HG03139 (cell line): ENCODE data around the gene CNOT6L.
A peak's percentile ranks its signal among the peaks of the same experiment; 100 is the strongest.
"Not testable (repeated sequence)": the region's sequence is repeated elsewhere in the genome, so short reads cannot be mapped to it uniquely, and the experiment has no call there.

Experiments
- ATAC-seq: cut with Tn5 transposase; IDR thresholded peaks from one replicate; pipeline ENCODE4 v1.9.1; 2021; ENCODE audit not compliant: unreplicated experiment

CNOT6L gene

DNA sequence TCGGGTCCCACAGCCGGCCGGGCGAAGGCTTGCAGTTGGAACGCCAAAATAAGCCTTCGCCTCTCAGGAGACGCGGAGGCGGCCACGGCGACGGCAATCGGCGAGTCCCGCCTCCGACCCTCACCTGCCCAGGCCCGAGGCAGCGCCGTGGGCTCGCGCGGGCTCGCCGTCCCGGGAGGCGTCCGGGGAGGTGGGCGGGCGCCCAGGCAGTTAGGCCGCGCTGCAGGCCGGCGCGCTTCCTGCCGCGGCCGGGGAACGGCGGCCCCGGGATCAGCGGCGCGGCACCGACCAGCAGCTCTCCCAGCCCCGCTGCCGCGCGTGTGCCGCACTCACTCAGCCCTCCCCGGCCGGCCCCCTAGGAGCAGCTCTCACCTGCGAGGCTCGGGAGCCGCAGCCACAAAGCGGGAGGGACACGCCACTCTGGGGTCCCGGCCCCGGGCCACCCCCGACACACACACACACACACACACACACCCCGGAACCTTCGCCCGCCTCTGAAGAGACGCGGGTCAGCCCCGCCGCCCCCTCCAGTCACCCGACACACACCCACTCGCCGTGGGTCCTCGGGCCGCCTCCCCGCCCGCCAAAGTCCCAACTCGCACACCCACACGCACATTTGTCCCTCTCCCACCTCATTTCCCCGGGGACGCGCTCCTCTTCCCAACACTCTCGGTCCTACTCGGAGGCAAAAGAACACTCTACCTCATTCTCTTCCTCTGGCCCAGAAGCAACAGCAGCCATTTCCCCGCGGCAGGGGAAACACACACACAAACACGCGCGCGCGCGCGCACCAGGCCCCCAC is at the start of gene CNOT6L:
TSS of gene CNOT6L (minus strand) at position 767 of the 802 bp plus-strand sequence. CDS start at position 707, 60 bp downstream.
- ATAC-seq: peak; percentile 25

DNA sequence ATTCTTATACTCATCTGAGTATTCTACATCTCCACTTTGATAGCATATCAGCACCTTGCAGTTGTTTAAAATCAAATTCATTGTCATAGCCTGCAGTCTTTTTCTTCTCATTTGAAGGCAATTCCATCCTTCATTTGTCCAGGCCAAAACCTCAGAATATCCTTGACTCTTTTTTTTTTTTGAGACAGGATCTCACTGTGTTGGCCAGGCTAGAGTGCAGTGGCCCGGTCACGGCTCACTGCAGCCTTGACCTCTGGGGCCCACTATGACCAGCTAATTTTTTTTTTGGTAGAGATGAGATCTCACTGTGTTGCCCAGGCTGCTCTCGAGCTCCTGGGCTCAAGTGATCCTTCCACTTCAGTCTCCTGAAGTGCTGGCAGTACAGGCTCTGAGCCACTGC is 46.1 kb upstream of the CNOT6L start:
- no peak for ATAC-seq

DNA sequence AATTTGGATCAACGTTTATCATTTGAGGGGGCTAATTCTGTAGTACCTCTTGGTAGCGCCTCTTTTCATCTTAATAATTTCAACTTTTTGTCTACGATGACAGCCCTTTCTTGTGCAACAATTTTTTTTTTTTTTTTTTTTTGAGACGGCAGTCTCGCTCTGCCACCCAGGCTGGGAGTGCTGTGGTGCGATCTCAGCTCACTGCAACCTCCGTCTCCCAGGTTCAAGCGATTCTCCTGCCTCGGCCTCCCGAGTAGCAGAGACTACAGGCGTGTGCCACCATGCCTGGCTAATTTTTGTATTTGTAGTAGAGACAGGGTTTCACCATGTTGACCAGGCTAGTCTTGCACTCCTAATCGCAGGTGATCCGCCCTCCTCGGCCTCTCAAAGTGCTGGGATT is 44.2 kb upstream of the CNOT6L start:
- not testable (repeated sequence) for ATAC-seq

DNA sequence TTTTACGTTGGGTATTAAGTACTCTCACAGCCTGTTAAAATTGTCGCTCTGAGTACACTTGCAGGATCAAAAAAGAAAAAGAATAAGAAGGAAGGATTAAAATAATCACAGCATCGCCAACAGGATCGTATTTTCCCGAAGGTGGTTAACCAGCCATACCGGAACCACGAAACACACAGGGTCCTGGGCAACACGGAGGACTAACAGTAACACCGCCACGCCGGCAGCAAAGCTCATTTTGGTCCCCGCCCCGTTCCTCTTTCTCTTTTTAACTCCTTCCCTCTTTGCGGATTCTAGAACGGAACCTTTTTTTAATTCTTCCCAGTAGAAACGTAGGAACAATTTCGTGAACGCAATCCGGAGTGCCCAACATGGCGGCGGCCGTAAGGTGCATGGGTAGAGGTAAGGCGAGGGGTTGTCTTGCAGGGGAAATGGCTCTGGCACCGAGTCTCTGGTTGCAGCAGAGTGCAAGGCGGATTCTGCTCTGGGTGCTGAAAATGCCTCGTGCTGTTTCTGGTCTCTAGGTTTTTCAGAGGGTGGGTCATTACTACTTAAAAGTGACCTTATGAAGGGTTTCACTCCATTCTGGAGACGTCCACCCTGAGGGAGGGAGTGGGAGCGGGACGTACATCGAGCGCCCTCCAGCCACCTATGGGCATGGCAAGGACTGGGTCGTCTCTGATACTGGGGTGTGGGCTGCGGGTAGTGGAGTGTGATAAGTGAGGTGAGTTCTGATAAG is 43.5 kb upstream of the CNOT6L start, which contains the start of gene MRPL1:
TSS of gene MRPL1 (plus strand) at position 353 of the 739 bp plus-strand sequence. CDS start at position 372, 19 bp downstream.
- ATAC-seq: peak; percentile 81

DNA sequence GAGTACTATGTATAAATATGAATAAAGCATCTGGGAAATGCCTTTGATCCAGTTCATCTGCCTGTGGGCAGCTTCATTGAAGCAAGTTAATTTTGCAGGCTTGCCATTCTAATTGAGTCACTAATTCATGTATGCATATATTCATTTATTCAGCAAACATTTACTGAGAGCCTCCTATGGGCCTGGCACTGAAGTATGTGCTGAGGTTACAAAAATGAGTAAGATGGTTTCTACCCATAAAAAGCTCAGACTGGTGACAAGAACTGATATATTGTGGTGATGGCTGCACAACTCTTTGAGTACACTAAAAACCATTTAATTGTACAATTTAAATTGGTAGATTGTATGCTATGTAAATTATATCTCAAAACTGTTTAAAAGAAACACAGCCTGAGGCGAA is 42.3 kb upstream of the CNOT6L start:
- ATAC-seq: no peak

DNA sequence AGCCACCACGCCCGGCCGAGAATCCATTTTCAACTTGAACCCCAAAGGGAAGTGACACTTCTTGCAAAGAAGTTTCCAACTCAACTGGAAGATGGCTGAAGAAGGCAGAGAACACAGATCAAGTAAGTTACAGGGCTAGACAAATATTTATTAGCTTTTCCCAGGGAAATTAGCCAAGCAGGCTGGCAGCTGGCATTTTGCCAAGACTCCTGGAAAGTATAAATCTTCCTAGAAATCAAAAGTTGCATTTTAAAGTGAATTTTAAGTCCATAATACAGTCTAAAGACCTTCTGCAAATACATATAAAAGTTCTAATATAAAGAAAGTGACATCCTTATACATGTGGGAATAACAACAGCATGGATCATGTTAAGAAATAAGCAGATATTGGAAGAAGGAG is 40.1 kb upstream of the CNOT6L start:
- no peak for ATAC-seq

DNA sequence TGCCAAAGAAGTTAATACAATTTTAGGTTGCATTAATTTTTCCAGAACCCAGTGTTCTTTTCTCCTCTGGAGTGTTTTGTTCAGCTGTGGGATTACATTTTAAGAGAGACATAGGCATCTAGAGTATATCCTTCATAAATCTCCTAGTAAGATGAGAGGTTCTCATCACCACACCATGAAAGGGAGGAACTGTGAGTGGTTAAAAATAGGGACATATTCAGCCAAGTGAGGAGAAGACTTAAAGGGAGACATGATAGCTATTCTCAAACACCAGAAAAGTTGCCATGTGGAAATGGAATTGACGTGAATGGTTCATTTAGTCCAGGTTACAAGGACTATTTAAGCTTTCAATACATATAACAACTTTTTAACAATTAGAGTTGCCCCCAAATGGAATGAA is 37.0 kb upstream of the CNOT6L start:
- ATAC-seq: no peak

DNA sequence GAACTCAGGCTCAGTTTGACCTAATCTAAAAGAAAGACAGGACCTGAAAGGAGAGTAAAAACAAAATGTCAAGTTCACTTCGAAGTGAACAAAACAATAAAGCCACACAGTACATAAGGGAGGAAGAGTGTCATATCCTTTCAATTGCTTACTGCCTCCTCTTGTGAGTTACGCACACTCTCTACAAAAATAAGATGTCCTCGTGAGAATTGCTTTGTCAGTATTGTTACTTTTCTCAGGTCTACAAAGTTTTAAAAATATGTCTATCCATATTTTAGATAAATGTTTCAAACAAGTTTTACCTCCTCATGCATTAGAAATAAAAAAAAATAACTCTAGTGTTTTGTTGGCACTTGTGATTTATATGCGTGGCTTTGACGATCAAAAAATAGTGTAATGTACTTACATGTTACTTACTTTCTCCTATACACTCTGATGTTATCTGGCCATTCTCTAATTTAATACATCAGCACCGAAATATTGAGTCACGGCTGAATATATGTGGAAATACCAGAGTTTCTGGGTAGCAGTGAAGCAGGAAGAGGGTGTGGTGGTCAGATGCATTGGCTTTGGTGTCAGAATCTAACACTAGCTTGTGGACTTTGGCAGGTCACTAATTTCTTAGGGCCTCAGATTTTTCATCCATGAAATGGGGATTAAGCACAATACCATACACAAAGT is 35.4 kb upstream of the CNOT6L start:
- ATAC-seq: no peak

DNA sequence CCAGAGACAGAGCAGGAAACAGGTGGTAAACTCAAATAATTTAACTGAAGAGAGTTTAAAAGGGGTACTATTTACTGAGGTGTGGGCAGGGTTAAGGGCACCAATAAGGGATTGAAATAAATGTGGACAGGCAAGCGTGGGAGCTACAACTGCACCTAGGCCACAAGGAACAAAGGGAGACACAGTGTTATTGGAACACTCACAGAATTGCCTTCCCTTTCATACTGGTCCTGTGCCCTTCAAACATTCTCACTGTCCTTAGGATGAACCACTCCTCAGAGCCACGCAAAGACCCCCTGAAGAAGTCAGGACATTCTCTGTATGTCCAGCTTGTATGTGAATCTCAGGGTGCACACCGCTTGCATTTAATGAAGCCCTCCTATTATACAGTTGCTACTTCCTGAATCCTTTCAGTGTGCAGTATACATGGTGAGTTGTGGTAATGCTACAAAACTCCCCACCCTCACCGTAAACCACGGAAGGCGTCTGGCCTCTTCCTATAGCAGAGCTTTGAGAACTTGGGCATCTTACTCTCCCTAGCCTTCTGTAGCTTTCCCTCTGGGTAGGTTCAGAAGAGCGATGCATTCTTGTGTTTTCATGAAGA is 33.8 kb upstream of the CNOT6L start:
- ATAC-seq: peak; percentile 95

DNA sequence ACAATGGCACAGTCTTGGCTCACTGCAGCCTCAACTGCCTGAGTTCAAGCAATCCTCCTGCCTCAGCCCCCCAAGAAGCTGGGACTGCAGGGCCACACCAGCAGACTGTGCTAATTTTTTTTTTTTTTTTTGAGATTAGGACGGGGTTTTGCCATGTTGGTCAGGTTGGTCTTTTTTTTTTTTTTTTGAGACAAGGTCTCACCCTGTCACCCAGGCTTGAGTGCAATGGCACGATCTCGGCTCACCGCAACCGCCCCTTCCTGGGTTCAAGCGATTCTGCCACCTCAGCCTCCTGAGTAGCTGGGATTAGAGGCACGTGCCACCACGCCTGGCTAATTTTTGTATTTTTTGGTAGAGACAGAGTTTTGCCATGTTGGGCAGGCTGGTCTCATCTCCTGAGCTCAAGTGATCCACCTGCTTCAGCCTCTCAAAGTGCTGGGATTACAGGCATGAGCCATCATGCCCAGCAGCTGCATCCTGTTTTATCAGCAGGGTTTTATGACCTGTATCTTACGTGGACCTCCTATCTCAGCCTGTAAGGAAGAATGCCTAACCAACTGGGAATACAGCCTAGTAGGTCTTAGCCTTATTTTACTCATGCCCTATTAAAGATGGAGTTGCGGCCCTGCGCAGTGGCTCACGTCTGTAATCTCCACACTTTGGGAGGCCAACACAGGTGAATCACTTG is 30.3 kb upstream of the CNOT6L start:
- no peak for ATAC-seq

DNA sequence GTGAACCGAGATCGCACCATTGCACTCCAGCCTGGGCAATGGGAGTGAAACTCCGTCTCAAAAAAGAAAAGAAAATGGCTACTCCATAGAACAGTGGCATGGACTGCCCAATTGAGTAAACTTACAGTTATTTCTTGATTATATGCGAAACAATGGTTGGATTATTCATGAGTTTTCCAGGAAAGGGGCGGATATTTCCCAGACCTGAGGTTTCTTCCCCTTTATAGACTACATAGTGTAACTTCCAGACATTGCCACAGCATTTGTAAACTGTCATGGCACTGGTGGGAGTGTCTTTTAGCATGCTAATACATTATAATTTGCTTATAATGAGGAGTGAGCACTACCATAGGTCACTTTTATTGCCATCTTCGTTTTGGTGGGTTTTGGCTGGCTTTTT is 29.3 kb upstream of the CNOT6L start:
- no peak for ATAC-seq

DNA sequence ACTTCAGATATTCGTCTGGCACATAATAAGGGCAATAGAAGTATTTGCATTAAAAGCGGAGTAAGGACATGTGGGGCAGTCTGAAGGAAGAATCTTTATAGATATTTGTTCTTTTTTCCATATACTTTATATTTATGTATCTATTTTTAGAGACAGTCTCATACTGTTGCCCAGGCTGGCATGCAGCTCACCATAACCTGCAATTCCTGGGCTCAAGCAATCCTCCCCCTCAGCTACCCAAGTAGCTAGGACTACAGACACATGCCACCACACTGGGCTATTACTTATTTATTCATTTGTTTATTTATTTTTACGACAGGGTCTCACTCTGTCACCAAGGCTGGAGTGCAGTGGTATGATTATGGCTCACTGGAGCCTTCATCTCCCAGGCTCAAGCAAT is 26.8 kb upstream of the CNOT6L start:
- ATAC-seq: no peak

DNA sequence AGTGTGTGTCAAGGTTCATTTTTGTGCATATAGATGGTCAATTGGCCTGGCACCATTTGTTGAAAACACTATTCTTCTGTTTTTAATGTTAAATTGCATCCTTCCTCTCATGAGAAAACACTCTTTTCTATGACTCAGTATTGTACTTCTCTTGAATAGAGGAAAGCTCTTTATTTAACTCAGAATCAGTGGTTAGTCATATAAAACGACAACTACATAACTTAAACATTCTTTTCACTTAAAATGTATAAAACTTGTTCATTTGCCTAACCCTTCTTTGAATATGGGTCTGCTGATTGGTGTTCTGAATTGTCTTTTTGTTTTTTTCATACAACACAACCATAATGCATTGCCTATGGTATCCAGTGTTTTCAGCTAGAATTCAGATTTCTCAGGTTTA is 26.2 kb upstream of the CNOT6L start:
- no peak for ATAC-seq

DNA sequence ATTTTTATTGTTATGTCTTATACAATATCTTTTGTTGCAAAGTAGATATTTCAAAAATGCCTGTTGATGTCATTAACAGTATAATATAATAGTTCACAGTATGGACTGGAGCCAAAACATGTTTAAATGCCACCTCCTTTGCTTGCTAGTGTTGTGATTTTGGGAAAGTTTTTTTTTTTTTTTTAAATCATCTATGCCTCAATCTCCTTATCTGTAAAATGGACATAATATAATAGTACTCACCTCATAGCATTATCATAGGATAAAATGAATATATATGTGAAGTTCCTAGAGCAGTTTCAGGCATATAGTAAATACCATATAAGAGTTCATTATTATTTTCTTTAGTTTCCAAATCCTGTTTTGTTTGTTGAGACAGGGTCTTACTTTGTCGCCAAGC is 25.2 kb upstream of the CNOT6L start:
- no peak for ATAC-seq

DNA sequence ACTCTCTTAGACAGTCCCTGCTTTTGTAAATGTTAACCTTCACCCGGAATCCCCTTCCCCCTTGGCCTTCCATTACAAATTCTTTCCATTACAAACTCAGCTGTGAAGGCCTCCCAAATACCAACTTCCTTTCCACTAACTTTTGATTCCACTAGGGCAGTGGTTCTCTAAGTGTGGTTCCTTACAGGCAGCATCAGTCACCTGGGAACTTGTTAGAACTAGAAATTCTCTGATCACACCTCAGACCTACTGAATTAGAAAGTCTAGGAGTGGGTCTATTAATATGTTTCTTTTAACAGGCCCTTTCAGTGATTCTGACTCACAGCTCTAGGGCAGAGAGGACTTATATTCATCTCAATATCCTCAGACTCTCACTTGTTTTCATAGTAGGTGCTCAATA is 24.5 kb upstream of the CNOT6L start:
- ATAC-seq: no peak

DNA sequence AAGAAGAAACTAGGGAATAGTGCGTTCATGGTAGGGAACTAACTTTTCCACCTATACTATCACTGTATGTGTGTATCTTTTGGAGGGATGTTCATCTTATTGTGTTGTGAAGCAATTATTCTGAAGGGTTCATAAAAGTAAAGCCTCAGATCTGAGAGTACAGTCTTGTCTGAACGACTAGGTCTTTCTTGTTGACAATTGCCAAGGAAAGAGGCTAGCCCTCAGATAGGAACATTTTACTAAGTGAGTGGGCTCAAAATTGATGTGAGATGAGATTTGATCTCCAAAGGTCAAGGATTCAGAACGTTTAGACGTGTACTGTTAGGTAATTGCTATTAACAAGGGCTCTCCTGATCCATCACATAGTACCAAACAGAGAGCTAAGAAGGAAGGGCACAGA is 15.2 kb upstream of the CNOT6L start:
- no peak for ATAC-seq

DNA sequence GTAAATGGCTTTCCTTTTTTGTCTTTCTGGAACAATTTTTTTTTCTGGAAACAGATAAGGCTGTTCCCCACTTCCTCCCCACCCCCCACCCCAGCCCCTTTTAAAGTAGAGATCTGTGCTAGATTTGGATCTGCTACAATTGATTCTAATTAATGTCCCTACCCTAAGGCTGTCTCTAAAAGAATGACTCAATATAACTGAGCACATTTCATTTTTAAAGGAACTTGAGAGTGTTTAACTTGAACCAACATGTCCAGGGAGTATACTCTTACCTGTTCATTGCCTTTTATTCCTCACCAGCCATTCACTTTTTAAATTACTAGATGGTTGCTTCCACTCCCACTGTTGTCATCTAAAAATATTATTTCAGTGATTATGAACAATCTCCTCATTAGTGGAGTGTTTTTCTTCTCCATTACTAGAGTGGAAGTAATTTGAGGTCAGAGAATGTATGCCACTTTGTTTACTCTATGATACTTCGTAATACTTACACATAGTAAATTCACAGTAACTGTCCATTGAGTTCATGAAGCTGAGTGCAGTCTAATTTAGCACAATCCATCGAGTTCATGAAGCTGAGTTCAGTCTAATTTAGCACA is 14.1 kb upstream of the CNOT6L start:
- no peak for ATAC-seq

DNA sequence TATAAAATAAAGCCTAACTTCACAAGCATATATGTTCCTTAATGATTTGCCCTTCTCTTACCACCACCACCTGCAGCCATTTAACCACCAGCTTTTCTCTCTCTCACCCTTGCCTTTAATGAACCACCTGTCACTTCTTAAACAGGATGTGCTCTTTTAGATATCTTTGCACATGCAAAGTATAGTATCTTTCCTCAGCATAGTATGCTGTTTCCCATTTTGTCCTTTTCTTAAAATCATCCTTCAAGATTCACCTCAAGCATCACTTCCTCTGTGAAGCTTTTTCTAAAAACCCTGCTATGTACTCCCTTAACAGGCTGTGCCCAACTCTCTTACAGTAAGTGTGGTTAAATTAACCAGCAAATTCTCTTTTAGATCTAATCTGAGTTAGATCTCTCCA is 8.2 kb upstream of the CNOT6L start:
- peak; percentile 61 for ATAC-seq

DNA sequence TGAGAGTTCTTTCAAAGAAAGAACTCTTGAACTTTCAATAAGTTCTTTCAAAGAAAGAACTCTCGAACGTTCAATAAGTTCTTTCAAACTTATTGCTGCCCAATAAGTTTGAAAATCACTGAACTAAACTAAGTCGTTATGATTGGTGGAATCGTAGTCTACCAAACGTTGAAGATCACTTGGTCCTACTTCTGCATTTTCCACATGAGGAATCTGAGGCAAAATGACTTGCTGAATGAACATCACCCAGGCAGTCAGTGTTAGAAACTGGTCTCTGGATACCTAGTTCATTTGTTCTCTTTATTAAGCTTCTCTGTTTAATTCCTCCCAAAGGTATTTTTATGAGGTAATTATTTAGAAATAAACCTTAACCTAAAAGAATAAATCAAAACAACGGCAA is 7.1 kb upstream of the CNOT6L start:
- no peak for ATAC-seq

DNA sequence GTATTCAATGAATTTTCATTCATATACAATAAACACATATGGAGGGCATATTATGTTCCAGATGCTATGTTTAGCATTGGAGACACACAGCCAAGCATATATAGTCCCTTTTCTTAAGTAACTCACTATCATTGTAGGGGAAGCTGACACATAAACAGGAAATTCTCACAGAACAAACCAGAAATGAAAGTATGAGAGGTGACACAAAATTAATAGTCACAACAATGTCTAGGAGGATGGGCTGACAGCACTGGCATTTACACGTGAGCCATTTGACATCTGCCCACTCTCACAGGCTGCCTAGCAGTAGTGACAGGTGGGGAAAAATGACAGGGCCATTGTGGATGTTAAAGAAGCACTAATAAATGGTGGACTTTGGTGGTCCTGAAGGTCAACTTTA is 2.6 kb upstream of the CNOT6L start:
- no peak for ATAC-seq
